PFSK-1 (cell line): Measurements from ENCODE around the gene PLK5.

Source experiments
- POLR2AphosphoS5 ChIP-seq: IDR thresholded peaks from 2 replicates; pipeline ENCODE4 v1.6.1; 2012; ENCODE audit warnings: low read depth, mild to moderate bottlenecking, control low read depth, low read length, moderate library complexity
- SIN3A ChIP-seq: IDR thresholded peaks from 2 replicates; pipeline ENCODE4 v1.6.1; 2012; ENCODE audit warnings: mild to moderate bottlenecking, low read length, moderate library complexity, borderline replicate concordance; ENCODE audit not compliant: insufficient read depth
- TF ChIP-seq, protein P1 (sequence below), 2 experiments: IDR thresholded peaks; 2 replicates each; pipeline versions ENCODE4 v1.6.1 to v1.8.0; 2011 to 2012; ENCODE audit warnings: low read depth in 2 of 2, low read length in 2 of 2, control low read depth in 1 of 2, inconsistent platforms in 1 of 2, mild to moderate bottlenecking in 1 of 2, moderate library complexity in 1 of 2; ENCODE audit not compliant: insufficient read depth in 1 of 2

DNA sequence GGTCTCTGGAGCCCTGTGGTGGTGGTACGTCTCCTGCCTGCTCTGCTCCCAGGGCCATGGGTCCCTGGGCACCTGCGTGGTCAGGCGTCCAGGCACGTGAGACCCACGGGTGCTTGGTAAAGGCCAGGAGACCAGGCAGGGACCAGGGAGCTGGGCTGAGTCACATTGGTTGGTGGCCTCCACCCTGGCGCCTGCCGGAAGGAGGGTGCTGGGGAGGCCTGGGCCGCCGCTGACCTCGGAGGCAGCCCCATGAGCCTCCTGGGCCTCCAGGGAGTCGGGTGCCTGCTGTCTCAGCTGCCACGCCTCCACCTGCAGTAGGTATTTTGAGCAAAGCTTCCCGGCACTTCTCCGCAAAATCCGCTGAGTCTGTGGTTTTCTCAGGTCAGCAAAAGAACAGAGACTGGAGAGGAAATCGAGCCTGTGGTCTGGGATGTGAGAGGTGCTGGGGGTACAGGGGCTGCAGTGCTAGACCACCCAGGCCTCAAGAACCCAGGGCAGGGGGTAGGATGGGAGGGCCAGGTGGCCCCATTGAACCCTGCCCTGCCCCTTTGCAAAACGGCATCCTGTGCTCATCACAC is 3.6 kb upstream of the PLK5 start:
- TF ChIP-seq SIN3A, result no peak
- TF ChIP-seq, protein P1, sequence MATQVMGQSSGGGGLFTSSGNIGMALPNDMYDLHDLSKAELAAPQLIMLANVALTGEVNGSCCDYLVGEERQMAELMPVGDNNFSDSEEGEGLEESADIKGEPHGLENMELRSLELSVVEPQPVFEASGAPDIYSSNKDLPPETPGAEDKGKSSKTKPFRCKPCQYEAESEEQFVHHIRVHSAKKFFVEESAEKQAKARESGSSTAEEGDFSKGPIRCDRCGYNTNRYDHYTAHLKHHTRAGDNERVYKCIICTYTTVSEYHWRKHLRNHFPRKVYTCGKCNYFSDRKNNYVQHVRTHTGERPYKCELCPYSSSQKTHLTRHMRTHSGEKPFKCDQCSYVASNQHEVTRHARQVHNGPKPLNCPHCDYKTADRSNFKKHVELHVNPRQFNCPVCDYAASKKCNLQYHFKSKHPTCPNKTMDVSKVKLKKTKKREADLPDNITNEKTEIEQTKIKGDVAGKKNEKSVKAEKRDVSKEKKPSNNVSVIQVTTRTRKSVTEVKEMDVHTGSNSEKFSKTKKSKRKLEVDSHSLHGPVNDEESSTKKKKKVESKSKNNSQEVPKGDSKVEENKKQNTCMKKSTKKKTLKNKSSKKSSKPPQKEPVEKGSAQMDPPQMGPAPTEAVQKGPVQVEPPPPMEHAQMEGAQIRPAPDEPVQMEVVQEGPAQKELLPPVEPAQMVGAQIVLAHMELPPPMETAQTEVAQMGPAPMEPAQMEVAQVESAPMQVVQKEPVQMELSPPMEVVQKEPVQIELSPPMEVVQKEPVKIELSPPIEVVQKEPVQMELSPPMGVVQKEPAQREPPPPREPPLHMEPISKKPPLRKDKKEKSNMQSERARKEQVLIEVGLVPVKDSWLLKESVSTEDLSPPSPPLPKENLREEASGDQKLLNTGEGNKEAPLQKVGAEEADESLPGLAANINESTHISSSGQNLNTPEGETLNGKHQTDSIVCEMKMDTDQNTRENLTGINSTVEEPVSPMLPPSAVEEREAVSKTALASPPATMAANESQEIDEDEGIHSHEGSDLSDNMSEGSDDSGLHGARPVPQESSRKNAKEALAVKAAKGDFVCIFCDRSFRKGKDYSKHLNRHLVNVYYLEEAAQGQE (IDR thresholded peaks at IDR 0.05; ENCODE audit: insufficient read depth in 1 of 2, low read depth in 2 of 2, low read length in 2 of 2), result no peak
- TF ChIP-seq POLR2AphosphoS5, result no peak
